NK-92 treated with Interleukin-12 subunit alpha and Interleukin-12 subunit beta, amount 100 ng/mL, for 24 hours (cell line): ENCODE measurements around the gene LOXHD1.

ENCODE experiments used
- DNase-seq: peaks from one replicate; lab custom pipeline; 2025; lab: John Stamatoyannopoulos, UW

The LOXHD1 gene

DNA sequence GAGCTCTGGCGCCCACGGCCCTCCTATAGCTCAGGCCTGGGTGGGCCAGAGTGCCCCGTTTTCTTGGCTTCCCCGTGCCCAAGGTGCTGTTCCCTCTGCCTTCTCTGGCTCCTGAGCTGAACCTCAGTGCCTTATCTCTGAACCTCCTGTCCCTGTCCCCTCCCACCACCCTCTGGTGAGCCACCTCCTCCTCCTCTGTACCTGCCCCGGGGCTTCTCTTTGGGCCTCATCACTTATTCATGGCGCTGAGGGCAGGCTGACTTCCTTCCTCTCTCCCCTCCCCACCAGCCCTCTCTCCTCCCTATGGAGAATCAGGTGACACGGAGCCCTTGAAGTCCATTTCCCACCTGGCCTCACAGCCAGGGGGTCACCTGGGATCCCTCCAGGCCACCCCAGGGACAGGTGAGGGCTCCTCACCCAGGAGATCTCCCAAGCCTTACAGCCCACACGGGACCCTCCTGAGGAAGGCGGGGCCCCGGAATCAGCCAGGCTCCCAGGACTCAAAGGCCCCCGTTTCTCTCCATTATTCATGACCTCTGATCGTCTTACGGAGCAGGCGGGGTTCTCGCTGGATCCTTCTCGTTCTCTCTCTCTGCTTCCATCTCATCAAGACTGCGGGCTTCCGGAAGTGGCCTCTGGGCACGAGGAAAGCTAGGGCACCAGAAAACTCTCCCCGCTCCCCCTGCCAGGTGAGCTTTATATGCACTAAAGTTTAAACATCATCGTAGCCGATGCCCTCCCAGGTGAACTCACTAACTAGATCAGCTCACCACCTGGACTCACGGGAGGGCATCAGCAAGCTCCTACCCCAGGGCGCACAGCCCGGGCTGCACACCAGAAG lies at the start of gene LOXHD1:
Gene LOXHD1 (minus strand): TSS at position 106 of the 841 bp plus-strand sequence. CDS start 187 bp downstream, outside the sequence.
- no peak for DNase-seq

- no peak for DNase-seq
Observed at GRCh38 chr18:46705521-46705920, 48.5 kb upstream of the LOXHD1 start.

GRCh38 chr18:46704816-46705215 lies 47.8 kb upstream of the LOXHD1 start:
- no peak for DNase-seq

- DNase-seq, result no peak
Observed at GRCh38 chr18:46704189-46704588, 47.2 kb upstream of the LOXHD1 start.

DNA sequence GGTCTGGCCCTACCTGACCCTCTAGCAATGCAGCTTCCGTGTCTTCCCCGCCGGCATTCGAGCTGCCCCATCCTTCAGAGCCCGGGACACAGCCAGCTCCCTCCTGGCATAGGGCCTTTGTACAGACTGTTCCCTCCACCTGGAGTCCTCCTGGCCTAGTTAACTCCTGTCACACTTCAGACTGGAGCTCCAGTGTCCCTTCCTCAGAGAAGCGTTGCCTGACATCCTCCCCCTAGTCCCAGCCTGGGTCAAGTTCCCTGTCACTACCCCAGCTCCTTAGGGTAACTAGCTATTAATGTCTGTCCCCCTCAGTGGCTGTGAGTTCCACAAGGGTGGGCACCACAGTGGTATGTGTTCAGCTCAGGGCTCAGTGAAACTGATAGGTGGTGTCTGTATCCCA lies 45.5 kb upstream of the LOXHD1 start:
- no peak for DNase-seq

DNA sequence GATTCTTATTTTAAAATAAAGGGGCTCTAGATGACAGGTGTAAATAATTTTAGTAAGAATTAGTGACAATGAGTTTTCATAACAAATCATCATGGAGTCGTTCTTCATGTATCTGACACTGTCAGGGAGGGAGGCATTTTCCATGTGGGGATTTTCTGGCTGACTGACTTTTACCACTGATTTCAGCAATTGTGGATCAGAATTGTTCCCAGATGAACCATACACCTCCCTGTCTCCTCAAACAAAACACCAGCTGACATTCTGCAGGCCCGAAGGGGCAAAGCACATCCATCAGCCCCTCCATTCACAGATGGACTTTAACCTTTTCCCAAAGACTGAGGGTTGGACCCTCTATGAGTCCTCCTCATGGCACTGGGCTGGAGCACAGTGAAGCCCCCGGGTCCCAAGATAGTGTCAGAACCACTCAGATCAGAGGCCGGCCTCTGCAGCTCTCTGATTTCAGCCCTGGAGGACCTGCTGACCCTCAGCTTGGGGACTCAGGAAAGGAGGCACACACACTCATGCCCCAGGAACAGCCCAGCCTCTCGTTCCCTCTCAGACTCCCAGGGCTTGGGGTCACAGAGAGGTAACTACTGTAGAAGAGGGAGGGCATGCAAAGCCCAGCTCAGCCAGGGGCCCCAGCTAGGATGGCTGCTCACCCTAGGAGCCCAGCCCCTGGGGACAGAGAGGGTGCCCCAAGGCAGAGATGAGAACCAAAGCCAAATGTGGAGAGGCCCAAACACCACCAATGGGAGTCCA lies 43.2 kb upstream of the LOXHD1 start:
- DNase-seq, result no peak

GRCh38 chr18:46696702-46697101 lies 39.7 kb upstream of the LOXHD1 start:
- no peak for DNase-seq

GRCh38 chr18:46696268-46696667 lies 39.2 kb upstream of the LOXHD1 start:
- no peak for DNase-seq

- no peak for DNase-seq
Observed at GRCh38 chr18:46693996-46694395, 37.0 kb upstream of the LOXHD1 start.

GRCh38 chr18:46688853-46689525 lies 32.0 kb upstream of the LOXHD1 start:
- no peak for DNase-seq

DNA sequence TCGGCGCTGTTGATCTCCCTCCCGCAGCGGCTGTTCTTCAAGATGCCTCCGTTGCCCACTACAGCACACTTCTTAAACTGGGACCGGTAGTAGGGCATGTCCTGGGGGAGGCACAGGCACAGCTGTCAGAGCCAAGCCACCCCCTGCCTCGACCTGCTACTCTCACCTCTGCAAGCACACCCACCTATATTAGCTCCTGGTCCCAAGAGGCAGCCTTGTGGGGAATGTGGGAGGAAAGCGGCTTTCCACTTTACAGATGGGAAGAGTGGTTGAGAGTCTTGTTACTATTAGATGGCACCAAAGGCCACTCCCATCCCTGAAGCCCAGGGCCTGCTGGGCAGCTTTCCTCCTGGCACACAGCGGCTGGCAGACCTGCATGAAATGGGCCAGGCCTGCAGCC lies 29.2 kb upstream of the LOXHD1 start:
- DNase-seq, result no peak

- no peak for DNase-seq
Observed at GRCh38 chr18:46683252-46683651, 26.2 kb upstream of the LOXHD1 start.

DNA sequence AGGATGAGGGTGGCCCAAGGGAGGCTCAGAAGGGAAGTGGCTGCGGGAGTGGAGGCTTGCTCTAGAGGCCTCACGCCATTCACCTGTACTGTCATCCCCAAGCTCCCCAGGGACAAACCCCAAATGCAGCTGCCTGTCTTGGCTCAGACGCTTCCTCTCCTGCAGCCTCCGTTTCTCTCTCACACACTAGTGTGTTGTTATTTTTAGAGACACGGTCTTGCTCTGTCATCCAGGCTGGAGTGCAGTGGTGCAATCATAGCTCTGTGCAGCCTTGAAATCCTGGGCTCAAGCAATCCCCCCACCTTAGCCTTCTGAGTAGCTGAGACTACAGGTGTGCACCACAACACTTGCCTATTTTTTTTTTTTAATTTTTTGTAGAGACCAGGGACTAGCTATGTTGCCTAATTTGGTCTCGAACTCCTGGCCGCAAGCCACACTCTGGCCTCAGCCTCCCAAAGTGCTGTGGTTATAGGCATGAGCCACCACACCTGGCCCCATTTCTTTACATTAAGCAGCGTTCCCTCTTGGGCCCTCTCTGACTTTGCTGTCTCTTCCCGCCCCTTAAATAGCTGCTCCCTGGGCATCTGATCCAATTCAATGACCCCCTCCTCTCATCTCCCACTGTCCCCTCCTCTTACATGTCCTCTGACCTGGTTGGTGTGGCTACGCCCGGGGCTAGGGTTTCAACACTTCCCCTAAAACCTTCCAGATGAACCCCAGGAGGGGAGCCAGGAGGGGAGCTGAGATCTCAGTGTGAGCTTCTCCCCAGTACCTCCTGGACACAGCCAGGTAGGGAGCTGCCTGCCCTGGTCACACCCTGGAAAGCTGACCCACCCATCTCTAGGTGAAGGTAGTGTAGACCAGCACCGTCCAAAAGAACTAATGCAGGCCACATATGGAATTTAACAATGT lies 24.0 kb upstream of the LOXHD1 start:
- DNase-seq, result no peak

- no peak for DNase-seq
Observed at GRCh38 chr18:46679846-46680598, 23.0 kb upstream of the LOXHD1 start.

DNA sequence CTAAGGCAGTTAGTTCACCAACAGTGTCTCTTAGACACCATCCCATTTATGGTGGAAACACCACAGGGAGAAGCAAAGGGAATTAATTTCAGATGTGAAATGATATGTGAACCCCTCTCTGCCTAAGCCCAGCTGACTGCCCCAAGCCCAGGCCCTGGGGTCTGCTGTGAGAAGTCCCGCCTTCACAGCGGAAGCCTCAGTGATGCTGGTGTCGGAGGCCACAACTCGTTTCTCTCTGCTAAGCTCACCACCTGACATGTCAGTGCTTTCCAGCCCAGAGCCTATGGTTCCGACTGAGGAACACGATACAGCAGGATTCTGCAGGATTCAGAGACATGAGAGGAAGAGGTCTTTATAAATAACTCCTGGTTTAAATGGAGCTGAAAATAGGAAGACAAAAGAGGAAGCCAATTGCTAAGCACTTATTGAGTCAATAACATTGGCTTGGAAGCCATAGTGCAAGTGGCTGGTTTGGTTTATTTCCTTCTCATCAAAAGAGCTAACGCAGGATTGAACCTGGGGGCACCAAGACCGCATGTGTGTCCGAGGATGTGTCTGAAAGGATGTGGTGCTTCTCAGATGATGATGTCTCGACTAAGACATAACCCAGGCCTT lies 21.9 kb upstream of the LOXHD1 start:
- DNase-seq, result no peak

GRCh38 chr18:46678041-46678440 lies 21.0 kb upstream of the LOXHD1 start:
- no peak for DNase-seq

DNA sequence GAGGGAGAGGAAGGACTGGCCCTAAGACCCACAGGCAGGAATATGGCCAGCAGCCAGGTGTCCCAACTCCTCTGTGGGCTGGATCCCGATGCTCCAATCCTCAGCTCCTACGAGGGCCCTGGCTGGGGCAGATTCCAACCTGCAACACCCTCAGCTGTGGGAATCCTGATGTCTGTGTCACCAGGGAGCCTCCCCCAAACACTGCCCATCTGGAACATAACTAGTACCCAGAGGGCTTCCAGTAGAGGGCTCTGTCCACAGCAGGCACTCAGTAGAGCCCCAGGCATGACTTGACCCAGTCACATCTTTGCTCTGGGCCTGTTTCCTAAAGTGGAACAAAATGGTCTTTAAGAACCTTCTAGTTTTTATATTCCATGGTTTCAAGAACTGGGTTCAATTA lies 20.6 kb upstream of the LOXHD1 start:
- DNase-seq, result no peak

DNA sequence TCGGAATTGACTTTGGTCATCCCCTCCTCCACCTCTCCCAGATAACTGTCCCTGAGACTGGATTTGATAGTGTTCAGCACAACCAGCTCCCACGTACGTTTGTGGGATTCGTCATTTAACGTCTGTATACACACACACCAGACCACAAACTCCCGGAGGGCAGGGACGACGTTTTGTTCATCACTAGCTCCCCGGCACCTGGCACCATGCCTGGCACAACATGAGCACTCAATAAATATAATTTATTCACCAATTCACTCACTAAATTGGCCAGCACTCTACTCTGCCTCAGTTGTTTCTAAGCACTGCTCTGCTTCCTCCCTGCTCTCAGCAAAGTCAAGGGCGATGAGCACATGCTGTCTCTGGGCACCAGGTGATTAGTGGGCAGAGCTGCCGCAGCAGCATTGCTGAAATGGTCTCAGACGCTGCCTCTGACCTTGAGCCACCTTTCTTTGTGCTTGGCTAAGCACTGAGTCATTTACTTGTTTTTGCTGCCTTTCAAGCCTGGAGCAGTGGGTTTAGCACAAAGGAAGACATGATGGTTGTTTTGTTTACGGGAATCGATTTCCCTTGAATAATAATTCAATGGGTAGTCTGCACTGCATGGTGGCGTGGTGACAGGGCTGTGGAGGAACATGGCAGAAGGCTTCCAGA lies 19.3 kb upstream of the LOXHD1 start:
- no peak for DNase-seq

- no peak for DNase-seq
Observed at GRCh38 chr18:46675112-46675511, 18.1 kb upstream of the LOXHD1 start.
